WTC11 (cell line): ENCODE results near the gene PIP4K2A.

Source experiments
- CREB1 ChIP-seq: sonication (generic); formaldehyde crosslinking; IDR thresholded peaks from 2 replicates; pipeline ENCODE4 v1.8.0; 2023; ENCODE audit warnings: mild to moderate bottlenecking, missing genetic modification reagents
- FOXP1 ChIP-seq: sonication (generic); formaldehyde crosslinking; IDR thresholded peaks from 2 replicates; pipeline ENCODE4 v1.8.0; 2022; ENCODE audit warnings: missing genetic modification reagents, mild to moderate bottlenecking, moderate library complexity, borderline replicate concordance
- GABPB1 ChIP-seq: sonication (generic); formaldehyde crosslinking; IDR thresholded peaks from 2 replicates; pipeline ENCODE4 v1.8.1; 2023; ENCODE audit warnings: mild to moderate bottlenecking, missing genetic modification reagents
- JUN ChIP-seq: sonication (generic); formaldehyde crosslinking; IDR thresholded peaks from 2 replicates; pipeline ENCODE4 v1.8.0; 2023; ENCODE audit warnings: mild to moderate bottlenecking, missing genetic modification reagents
- NR1H2 ChIP-seq: sonication (generic); formaldehyde crosslinking; IDR thresholded peaks from 2 replicates; pipeline ENCODE4 v1.9.0; 2021; ENCODE audit warnings: mild to moderate bottlenecking, moderate library complexity, missing genetic modification reagents
- SMAD3 ChIP-seq: sonication (generic); formaldehyde crosslinking; IDR thresholded peaks from 2 replicates; pipeline ENCODE4 v1.8.0; 2022; ENCODE audit warnings: missing genetic modification reagents, mild to moderate bottlenecking, borderline replicate concordance
- SP1 ChIP-seq: sonication (generic); formaldehyde crosslinking; conservative IDR thresholded peaks from 2 replicates; pipeline ENCODE4 v1.8.1; 2022; ENCODE audit warnings: missing genetic modification reagents
- TEAD4 ChIP-seq: sonication (generic); formaldehyde crosslinking; IDR thresholded peaks from 2 replicates; pipeline ENCODE4 v1.8.0; 2022; ENCODE audit warnings: mild to moderate bottlenecking, missing genetic modification reagents
- TF ChIP-seq, protein P1 (sequence below): sonication (generic); formaldehyde crosslinking; IDR thresholded peaks from 2 replicates; pipeline ENCODE4 v1.8.1; 2023; ENCODE audit warnings: mild to moderate bottlenecking, missing genetic modification reagents, borderline replicate concordance
- TF ChIP-seq, protein P2 (sequence below): sonication (generic); formaldehyde crosslinking; IDR thresholded peaks from 2 replicates; pipeline ENCODE4 v1.8.0; 2023; ENCODE audit warnings: missing genetic modification reagents
- TF ChIP-seq, protein P3 (sequence below): fragments of 200-600 bp; IDR thresholded peaks from 2 replicates; pipeline ENCODE4 v1.8.0; 2022; ENCODE audit warnings: antibody characterized with exemption
- TF ChIP-seq, protein P4 (sequence below): fragments of 250-450 bp; sonication (Bioruptor Pico); conservative IDR thresholded peaks from 2 replicates; pipeline ENCODE4 v1.9.0; 2021; ENCODE audit warnings: mild to moderate bottlenecking

DNA sequence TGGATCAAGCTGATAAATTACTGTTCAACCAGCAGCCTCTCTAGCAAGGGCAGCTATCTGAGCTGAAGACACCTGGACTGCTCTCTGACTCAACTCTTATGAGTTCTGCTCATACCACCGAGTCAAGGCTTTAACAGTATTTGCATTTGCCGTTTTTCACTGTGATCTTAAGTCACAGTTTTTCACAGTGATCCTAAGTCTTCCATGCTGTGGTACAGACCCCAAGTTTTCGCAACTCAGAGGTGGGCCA, 31.3 kb downstream of the PIP4K2A start:
- TF ChIP-seq, protein P1, sequence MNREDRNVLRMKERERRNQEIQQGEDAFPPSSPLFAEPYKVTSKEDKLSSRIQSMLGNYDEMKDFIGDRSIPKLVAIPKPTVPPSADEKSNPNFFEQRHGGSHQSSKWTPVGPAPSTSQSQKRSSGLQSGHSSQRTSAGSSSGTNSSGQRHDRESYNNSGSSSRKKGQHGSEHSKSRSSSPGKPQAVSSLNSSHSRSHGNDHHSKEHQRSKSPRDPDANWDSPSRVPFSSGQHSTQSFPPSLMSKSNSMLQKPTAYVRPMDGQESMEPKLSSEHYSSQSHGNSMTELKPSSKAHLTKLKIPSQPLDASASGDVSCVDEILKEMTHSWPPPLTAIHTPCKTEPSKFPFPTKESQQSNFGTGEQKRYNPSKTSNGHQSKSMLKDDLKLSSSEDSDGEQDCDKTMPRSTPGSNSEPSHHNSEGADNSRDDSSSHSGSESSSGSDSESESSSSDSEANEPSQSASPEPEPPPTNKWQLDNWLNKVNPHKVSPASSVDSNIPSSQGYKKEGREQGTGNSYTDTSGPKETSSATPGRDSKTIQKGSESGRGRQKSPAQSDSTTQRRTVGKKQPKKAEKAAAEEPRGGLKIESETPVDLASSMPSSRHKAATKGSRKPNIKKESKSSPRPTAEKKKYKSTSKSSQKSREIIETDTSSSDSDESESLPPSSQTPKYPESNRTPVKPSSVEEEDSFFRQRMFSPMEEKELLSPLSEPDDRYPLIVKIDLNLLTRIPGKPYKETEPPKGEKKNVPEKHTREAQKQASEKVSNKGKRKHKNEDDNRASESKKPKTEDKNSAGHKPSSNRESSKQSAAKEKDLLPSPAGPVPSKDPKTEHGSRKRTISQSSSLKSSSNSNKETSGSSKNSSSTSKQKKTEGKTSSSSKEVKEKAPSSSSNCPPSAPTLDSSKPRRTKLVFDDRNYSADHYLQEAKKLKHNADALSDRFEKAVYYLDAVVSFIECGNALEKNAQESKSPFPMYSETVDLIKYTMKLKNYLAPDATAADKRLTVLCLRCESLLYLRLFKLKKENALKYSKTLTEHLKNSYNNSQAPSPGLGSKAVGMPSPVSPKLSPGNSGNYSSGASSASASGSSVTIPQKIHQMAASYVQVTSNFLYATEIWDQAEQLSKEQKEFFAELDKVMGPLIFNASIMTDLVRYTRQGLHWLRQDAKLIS: no peak
- TF ChIP-seq, protein P2, sequence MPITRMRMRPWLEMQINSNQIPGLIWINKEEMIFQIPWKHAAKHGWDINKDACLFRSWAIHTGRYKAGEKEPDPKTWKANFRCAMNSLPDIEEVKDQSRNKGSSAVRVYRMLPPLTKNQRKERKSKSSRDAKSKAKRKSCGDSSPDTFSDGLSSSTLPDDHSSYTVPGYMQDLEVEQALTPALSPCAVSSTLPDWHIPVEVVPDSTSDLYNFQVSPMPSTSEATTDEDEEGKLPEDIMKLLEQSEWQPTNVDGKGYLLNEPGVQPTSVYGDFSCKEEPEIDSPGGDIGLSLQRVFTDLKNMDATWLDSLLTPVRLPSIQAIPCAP (CRISPR knock-in tag): no peak
- no peak for TF ChIP-seq SMAD3 (CRISPR knock-in tag)
- TF ChIP-seq SP1 (CRISPR knock-in tag): no peak
- no peak for TF ChIP-seq FOXP1 (CRISPR knock-in tag)
- no peak for TF ChIP-seq TEAD4 (CRISPR knock-in tag)
- TF ChIP-seq, protein P3, sequence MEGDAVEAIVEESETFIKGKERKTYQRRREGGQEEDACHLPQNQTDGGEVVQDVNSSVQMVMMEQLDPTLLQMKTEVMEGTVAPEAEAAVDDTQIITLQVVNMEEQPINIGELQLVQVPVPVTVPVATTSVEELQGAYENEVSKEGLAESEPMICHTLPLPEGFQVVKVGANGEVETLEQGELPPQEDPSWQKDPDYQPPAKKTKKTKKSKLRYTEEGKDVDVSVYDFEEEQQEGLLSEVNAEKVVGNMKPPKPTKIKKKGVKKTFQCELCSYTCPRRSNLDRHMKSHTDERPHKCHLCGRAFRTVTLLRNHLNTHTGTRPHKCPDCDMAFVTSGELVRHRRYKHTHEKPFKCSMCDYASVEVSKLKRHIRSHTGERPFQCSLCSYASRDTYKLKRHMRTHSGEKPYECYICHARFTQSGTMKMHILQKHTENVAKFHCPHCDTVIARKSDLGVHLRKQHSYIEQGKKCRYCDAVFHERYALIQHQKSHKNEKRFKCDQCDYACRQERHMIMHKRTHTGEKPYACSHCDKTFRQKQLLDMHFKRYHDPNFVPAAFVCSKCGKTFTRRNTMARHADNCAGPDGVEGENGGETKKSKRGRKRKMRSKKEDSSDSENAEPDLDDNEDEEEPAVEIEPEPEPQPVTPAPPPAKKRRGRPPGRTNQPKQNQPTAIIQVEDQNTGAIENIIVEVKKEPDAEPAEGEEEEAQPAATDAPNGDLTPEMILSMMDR: no peak
- no peak for TF ChIP-seq GABPB1
- TF ChIP-seq, protein P4, sequence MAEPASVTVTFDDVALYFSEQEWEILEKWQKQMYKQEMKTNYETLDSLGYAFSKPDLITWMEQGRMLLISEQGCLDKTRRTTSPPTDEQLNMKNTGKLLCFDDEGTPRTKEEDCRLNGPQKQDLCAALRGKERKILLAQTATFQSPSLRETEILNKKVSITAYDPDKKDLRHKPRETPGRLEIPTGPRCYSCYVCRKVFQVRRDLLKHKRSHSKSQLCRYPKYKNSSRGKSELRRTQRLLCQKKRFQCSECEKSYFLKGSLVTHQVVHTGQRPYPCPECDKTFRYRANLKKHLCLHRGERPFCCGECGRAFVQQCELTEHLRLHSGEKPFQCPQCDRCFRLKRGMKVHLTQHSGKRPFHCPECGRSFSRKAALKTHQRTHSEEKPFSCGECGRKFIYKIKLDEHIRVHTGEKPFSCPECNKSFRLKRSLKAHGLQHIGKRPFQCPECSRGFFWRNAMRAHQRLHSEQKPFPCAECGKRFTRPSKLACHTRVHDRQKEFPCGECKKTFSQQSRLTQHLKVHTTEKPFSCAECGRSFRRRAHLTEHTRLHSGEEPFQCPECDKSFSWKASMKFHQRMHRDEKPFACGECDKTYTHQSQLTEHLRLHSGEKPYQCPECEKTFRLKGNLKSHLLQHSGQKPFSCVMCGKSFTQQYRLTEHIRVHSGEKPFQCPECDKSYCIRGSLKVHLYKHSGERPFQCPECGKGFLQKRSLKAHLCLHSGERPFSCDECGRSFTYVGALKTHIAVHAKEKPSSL (CRISPR knock-in tag): no peak
- TF ChIP-seq CREB1 (CRISPR knock-in tag): no peak
- TF ChIP-seq JUN (CRISPR knock-in tag): no peak
- no peak for TF ChIP-seq NR1H2
